ENCODE data around the gene WNT7B.

DNA sequence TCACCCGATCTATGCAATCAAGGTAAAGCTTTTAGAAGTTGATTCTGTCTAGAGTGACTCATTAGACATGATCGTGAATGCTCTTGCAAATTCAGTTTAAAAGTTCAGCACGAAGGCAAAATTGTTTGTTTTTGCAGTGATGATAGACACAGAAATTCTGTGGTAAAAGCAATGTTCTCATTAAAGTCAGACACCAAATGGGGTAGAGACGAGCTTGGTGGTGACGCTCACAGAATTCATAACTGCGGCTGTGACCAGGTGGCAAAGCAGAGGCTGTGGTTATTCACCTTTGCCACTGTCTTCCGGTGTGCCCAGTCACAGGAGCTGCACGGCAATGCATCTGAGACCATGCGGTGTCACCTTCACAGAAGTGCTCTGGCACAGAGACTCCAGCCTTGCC, 83.4 kb downstream of the WNT7B start:
- TF ChIP-seq, protein P1, sequence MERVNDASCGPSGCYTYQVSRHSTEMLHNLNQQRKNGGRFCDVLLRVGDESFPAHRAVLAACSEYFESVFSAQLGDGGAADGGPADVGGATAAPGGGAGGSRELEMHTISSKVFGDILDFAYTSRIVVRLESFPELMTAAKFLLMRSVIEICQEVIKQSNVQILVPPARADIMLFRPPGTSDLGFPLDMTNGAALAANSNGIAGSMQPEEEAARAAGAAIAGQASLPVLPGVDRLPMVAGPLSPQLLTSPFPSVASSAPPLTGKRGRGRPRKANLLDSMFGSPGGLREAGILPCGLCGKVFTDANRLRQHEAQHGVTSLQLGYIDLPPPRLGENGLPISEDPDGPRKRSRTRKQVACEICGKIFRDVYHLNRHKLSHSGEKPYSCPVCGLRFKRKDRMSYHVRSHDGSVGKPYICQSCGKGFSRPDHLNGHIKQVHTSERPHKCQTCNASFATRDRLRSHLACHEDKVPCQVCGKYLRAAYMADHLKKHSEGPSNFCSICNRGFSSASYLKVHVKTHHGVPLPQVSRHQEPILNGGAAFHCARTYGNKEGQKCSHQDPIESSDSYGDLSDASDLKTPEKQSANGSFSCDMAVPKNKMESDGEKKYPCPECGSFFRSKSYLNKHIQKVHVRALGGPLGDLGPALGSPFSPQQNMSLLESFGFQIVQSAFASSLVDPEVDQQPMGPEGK (CRISPR knock-in tag; IDR thresholded peaks at IDR 0.05; ENCODE audit: borderline replicate concordance), result no peak
- TF ChIP-seq TOX (CRISPR knock-in tag; IDR thresholded peaks at IDR 0.05; ENCODE audit: borderline replicate concordance) (no peak), GLIS3 (CRISPR knock-in tag; IDR thresholded peaks at IDR 0.05) (no peak), ZNF565 (CRISPR knock-in tag; conservative IDR thresholded peaks at IDR 0.05; ENCODE audit: low read depth) (no peak)
